Esophagus squamous epithelium (tissue), 4 donors: ENCODE measurements around the gene PIWIL4.

Experiments used
- CTCF ChIP-seq, 6 experiments: fragments of 450-650 bp in 4 of 6; fragments of 200-600 bp in 2 of 6; sonication (generic) in 2 of 6; IDR thresholded peaks; one replicate each; pipeline ENCODE4 v1.5.1; 2016 to 2019; ENCODE audit warnings: antibody characterized with exemption in 6 of 6, mild to moderate bottlenecking in 4 of 6, moderate library complexity in 4 of 6
- POLR2A ChIP-seq, 4 donors: fragments of 450-650 bp; IDR thresholded peaks; one replicate each; pipeline ENCODE4 v1.6.1; 2017; ENCODE audit warnings: antibody characterized with exemption in 4 of 4, mild to moderate bottlenecking in 4 of 4, moderate library complexity in 3 of 4

GRCh38 chr11:94590352-94591041 lies 23.3 kb downstream of the PIWIL4 start:
- TF ChIP-seq CTCF (IDR thresholded peaks at IDR 0.05), result no peak
- no peak for TF ChIP-seq POLR2A (IDR thresholded peaks at IDR 0.05)
